KMS-11 (cell line): ENCODE measurements around the gene XPC.

ENCODE experiments used
- H2AFZ ChIP-seq: fragments of 200-600 bp; sonication (generic); 2 replicates; pipeline ENCODE4 v1.6.1; 2016; ENCODE audit warnings: antibody characterized with exemption, mixed run types, low read depth
- H3K27ac ChIP-seq: fragments of 200-600 bp; sonication (generic); 2 replicates; pipeline ENCODE4 v1.6.1; 2016; ENCODE audit warnings: mild to moderate bottlenecking, mixed run types
- H3K27me3 ChIP-seq: fragments of 200-600 bp; sonication (generic); 2 replicates; pipeline ENCODE4 v1.6.1; 2017; ENCODE audit warnings: mild to moderate bottlenecking, low read depth, mixed run types, moderate library complexity; ENCODE audit not compliant: insufficient read depth
- H3K36me3 ChIP-seq: fragments of 200-600 bp; sonication (generic); 2 replicates; pipeline ENCODE4 v1.6.1; 2017; ENCODE audit warnings: mild to moderate bottlenecking, mixed run types; ENCODE audit not compliant: insufficient read depth
- H3K4me1 ChIP-seq: fragments of 200-600 bp; sonication (generic); 2 replicates; pipeline ENCODE4 v1.6.1; 2016; ENCODE audit warnings: mild to moderate bottlenecking, low read depth, mixed run types; ENCODE audit not compliant: poor library complexity, severe bottlenecking
- H3K4me2 ChIP-seq: fragments of 200-600 bp; sonication (generic); 2 replicates; pipeline ENCODE4 v1.7.0; 2016; ENCODE audit warnings: mild to moderate bottlenecking, mixed run types
- H3K4me3 ChIP-seq: fragments of 200-600 bp; sonication (generic); IDR thresholded peaks from 2 replicates; pipeline ENCODE4 v1.6.1; 2017; ENCODE audit warnings: low read depth, low read length, mixed read lengths; ENCODE audit not compliant: insufficient read depth
- H3K79me2 ChIP-seq: fragments of 200-600 bp; sonication (generic); 2 replicates; pipeline ENCODE4 v1.6.1; 2016; ENCODE audit warnings: low read depth, mixed run types; ENCODE audit not compliant: insufficient read depth
- H3K9ac ChIP-seq: fragments of 200-600 bp; sonication (generic); 2 replicates; pipeline ENCODE4 v1.6.1; 2016; ENCODE audit warnings: mild to moderate bottlenecking, mixed run types
- H4K20me1 ChIP-seq: fragments of 200-600 bp; sonication (generic); 2 replicates; pipeline ENCODE4 v1.6.1; 2016; ENCODE audit warnings: mild to moderate bottlenecking, mixed run types; ENCODE audit not compliant: insufficient read depth
- CTCF ChIP-seq: fragments of 200-600 bp; sonication (generic); conservative IDR thresholded peaks from 2 replicates; pipeline ENCODE4 v1.6.1; 2017; ENCODE audit warnings: low read depth, mild to moderate bottlenecking, antibody characterized with exemption, low read length, moderate library complexity, mixed read lengths

The XPC gene

GRCh38 chr3:14138878-14139655, 39.3 kb downstream of the XPC start:
- no peak for TF ChIP-seq CTCF

GRCh38 chr3:14138109-14138877, 40.1 kb downstream of the XPC start:
- no peak overlapping the region for H3K27ac ChIP-seq
- H3K79me2 ChIP-seq = no peaks in the 10 kb centered on the region
- no peak overlapping the region for H2AFZ ChIP-seq
- H4K20me1 ChIP-seq = no peaks in the 10 kb centered on the region
- no peak overlapping the region for H3K9ac ChIP-seq
- no peaks in the 10 kb centered on the region for H3K27me3 ChIP-seq
- H3K4me3 ChIP-seq = no peak overlapping the region
- TF ChIP-seq CTCF = no peak
- no peaks in the 10 kb centered on the region for H3K36me3 ChIP-seq
- peaks cover 4% of the 10 kb centered on the region for H3K4me1 ChIP-seq
- no peak overlapping the region for H3K4me2 ChIP-seq

More at GRCh38 chr3:14138878-14139655, 39.3 kb downstream of the XPC start:
- Histone ChIP-seq H3K27me3 (no peaks in the 10 kb centered on the region), H3K4me1 (peaks cover 11% of the 10 kb centered on the region), H3K27ac (no peak overlapping the region), H3K4me3 (no peak overlapping the region), H3K9ac (no peak overlapping the region), H2AFZ (no peak overlapping the region), H3K4me2 (no peak overlapping the region), H3K79me2 (no peaks in the 10 kb centered on the region), H3K36me3 (no peaks in the 10 kb centered on the region), H4K20me1 (no peaks in the 10 kb centered on the region)

GRCh38 chr3:14137445-14137844, 41.0 kb downstream of the XPC start:
- Histone ChIP-seq H3K4me1 (no peaks in the 10 kb centered on the region), H3K27ac (no peak overlapping the region), H3K9ac (no peak overlapping the region), H3K27me3 (no peaks in the 10 kb centered on the region), H4K20me1 (no peaks in the 10 kb centered on the region), H3K4me3 (no peak overlapping the region), H3K79me2 (no peaks in the 10 kb centered on the region), H3K4me2 (no peak overlapping the region), H3K36me3 (no peaks in the 10 kb centered on the region), H2AFZ (no peak overlapping the region)
- TF ChIP-seq CTCF = no peak

- no peaks in the 10 kb centered on the region for H3K36me3 ChIP-seq
- no peaks in the 10 kb centered on the region for H3K79me2 ChIP-seq
- H4K20me1 ChIP-seq = no peaks in the 10 kb centered on the region
- no peaks in the 10 kb centered on the region for H3K4me1 ChIP-seq
- no peak overlapping the region for H3K4me2 ChIP-seq
- no peaks in the 10 kb centered on the region for H3K27me3 ChIP-seq
- no peak for TF ChIP-seq CTCF
- no peak overlapping the region for H3K4me3 ChIP-seq
- no peak overlapping the region for H2AFZ ChIP-seq
- H3K27ac ChIP-seq = no peak overlapping the region
- no peak overlapping the region for H3K9ac ChIP-seq
Measured at GRCh38 chr3:14137004-14137403, 41.4 kb downstream of the XPC start.
